MM.1S (cell line): Measurements from ENCODE around the gene PANX1.

Experiments
- CTCF ChIP-seq: fragments of 300-600 bp; sonication (generic); IDR thresholded peaks from 2 replicates; pipeline ENCODE4 v1.5.1; 2016; ENCODE audit warnings: antibody characterized with exemption, low read length, mixed read lengths
- EZH2 ChIP-seq: fragments of 300-600 bp; sonication (generic); optimal IDR thresholded peaks from 2 replicates; pipeline ENCODE3; 2017; ENCODE audit warnings: low read depth, mild to moderate bottlenecking, antibody characterized with exemption, low read length, mixed read lengths

GRCh38 chr11:94128291-94128745 is 323 bp upstream of the PANX1 start:
- TF ChIP-seq CTCF (no peak), EZH2 (no peak)
